Heart left ventricle (tissue), 16 donors: ENCODE data around the gene SH2D5. TPM values are rescaled to one million over a fixed set of nuclear protein-coding genes. Genes with fewer than 3 reads are reported as not detected.

ENCODE experiments used
- ATAC-seq, 4 donors: fragments of 200-7000 bp; cut with Tn5 transposase; one replicate each; pipeline ENCODE4 v1.9.1; 2020 to 2022; ENCODE audit warnings: moderate library complexity in 4 of 4, mild to moderate bottlenecking in 3 of 4, moderate number of reproducible peaks in 1 of 4
- DNase-seq, 5 donors: peaks; one replicate each; pipeline ENCODE4 v3.0.0-alpha.2; 2020
- H3K27ac ChIP-seq, 12 donors: fragments of 200-600 bp; sonication (generic) in 4 of 12; one replicate each; pipeline versions ENCODE4 v1.5.0 to v1.8.0; 2016 to 2022; ENCODE audit warnings: mild to moderate bottlenecking in 2 of 12
- H3K27me3 ChIP-seq, 9 donors: fragments of 200-600 bp; sonication (generic) in 2 of 9; one replicate each; pipeline versions ENCODE4 v1.5.1 to v1.8.0; 2016 to 2022; ENCODE audit warnings: mild to moderate bottlenecking in 3 of 9
- H3K36me3 ChIP-seq, 9 donors: fragments of 200-600 bp; sonication (generic) in 2 of 9; one replicate each; pipeline versions ENCODE4 v1.5.0 to v1.8.0; 2018 to 2022; ENCODE audit warnings: mild to moderate bottlenecking in 2 of 9
- H3K4me1 ChIP-seq, 12 donors: fragments of 200-600 bp; sonication (generic) in 4 of 12; one replicate each; pipeline versions ENCODE4 v1.5.0 to v1.8.0; 2016 to 2022; ENCODE audit warnings: mild to moderate bottlenecking in 3 of 12
- H3K4me3 ChIP-seq, 12 donors: fragments of 200-600 bp; sonication (generic) in 4 of 12; one replicate each; pipeline versions ENCODE4 v1.5.0 to v1.8.0; 2017 to 2022; ENCODE audit warnings: mild to moderate bottlenecking in 9 of 12, moderate library complexity in 4 of 12
- H3K9me3 ChIP-seq, 12 donors: fragments of 200-600 bp; sonication (generic) in 4 of 12; one replicate each; pipeline versions ENCODE4 v1.5.0 to v1.8.0; 2016 to 2022; ENCODE audit warnings: mild to moderate bottlenecking in 1 of 12
- CTCF ChIP-seq, 12 donors: fragments of 200-600 bp; sonication (generic) in 4 of 12; IDR thresholded peaks; one replicate each; pipeline versions ENCODE4 v1.5.0 to v1.8.0; 2018 to 2022; ENCODE audit warnings: antibody characterized with exemption in 12 of 12, mild to moderate bottlenecking in 5 of 12
- POLR2A ChIP-seq, 2 donors: fragments of 450-650 bp; IDR thresholded peaks; one replicate each; pipeline ENCODE4 v1.6.1; 2017; ENCODE audit warnings: antibody characterized with exemption in 2 of 2, mild to moderate bottlenecking in 2 of 2, moderate library complexity in 2 of 2
- WGBS, 4 donors: extraction: QIAGEN DNeasy Blood & Tissue Kit in 2 of 4; methylation state at CpG; one replicate each; pipeline versions ENCODE4 v1.1.5 to v1.1.7; 2013 to 2018; 5-methylcytosine and 5-hydroxymethylcytosine counted together
- intact Hi-C, 10 donors: fragments of 100-400 bp; cut with DNase I; formaldehyde crosslinking; loops; one replicate each; pipeline versions ENCODE4 v1.11.1 to v1.14.2; 2022
- polyA plus RNA-seq, 2 donors: library from polyadenylated mRNA; stranded (reverse); fragments of 200-250 nt; gene quantifications; one replicate each; pipeline ENCODE4 v1.2.3, GENCODE V29; 2013
- total RNA-seq, 9 donors: library from RNA; depleted of rRNA in 2 of 9; stranded (reverse); fragments of >200 nt in 2 of 9; fragmentation: NEBNext Ultra II Directional in 3 of 9; extraction: Animal tissue kit (Norgen Biotek cat#: 25700) in 3 of 9; gene quantifications; one replicate each; pipeline versions ENCODE4 v1.1.0 to v1.2.4, GENCODE V29; 2016 to 2023
- donor health status: ischemic (EF 13 %, LVEDD 7.1; RV severe dilation, severe dysfunction).
- donor health status: healthy with polysubstance abuse.
- donor health status: DM: no; HTN: yes; CAD: no.
- donor health status: DM: no; HTN: no; CAD: no.
- donor health status: ischemic (EF 25% LVEDD 6.9; RV normal size, moderate dysfunction).
- donor health status: ischemic (EF 25% LVEDD 5.7; RV mildly dilated, moderate dysfunction).
- donor health status: healthy.
- donor health status: DM: yes; HTN: yes; CAD: no.
- donor health status: ischemic (EF 35%, LVEDD 5.7; RV mildly dilated, moderate dysfunction).
- donor health status: nonischemic (EF 11% LVEDD 7.7; RV severe dilation, severe dysfunction).
- donor health status: DM: yes; HTN: yes; CAD: no.
- donor health status: PGD.
- donor health status: ischemic (EF 29% LVEDD 5.4; RV normal size, mild dysfunction).
- donor health status: nonischemic (EF 23%, LVEDD 6.1; RV moderate dilation, normal function).

The SH2D5 gene
- total and polyA plus RNA-seq, 11 donors = 0.30 to 12.4 (median 0.67) TPM; not detected in 8

- no peak for ATAC-seq
- 92 to 96% (median 95%) methylated on average over 5 of the region's 5 CpGs for WGBS, 4 donors
- H3K9me3 ChIP-seq = no peaks in the 10 kb centered on the region
- peaks cover 0 to 8% (median 0%) of the 10 kb centered on the region in 12 donors for H3K4me1 ChIP-seq
- intact Hi-C loops = no loop called here
- H3K27ac ChIP-seq = no peak overlapping the region
- no peak overlapping the region for H3K4me3 ChIP-seq
- no peaks in the 10 kb centered on the region for H3K27me3 ChIP-seq
- TF ChIP-seq POLR2A (IDR thresholded peaks at IDR 0.05) (no peak), CTCF (IDR thresholded peaks at IDR 0.05) (no peak)
- DNase-seq = no peak
- peaks cover 0 to 29% (median 0%) of the 10 kb centered on the region in 9 donors for H3K36me3 ChIP-seq
These were observed 61.6 kb downstream of the SH2D5 start for GRCh38 chr1:20670936-20671335.

Other genes starting within 250 kb of the SH2D5 start
- gene CAMK2N1, start 246.5 kb downstream of the SH2D5 start, total RNA-seq = 10 to 100 TPM in 1 of 9 donors, 1 to 10 TPM in 8; 4.2 to 10.0 (median 7.3) TPM
- 1 to 10 TPM; 3.8 to 5.7 TPM for gene CAMK2N1, start 246.5 kb downstream of the SH2D5 start, polyA plus RNA-seq
- gene MUL1, start 224.6 kb downstream of the SH2D5 start, total RNA-seq = 10 to 100 TPM; 34.5 to 57.1 (median 41.2) TPM
- gene MUL1, start 224.6 kb downstream of the SH2D5 start, polyA plus RNA-seq = 10 to 100 TPM; 12.4 to 57.3 TPM
- 1 to 10 TPM; 1.4 to 5.2 (median 2.9) TPM for gene FAM43B, start 180.1 kb downstream of the SH2D5 start, total RNA-seq
- 1 to 10 TPM; 1.2 to 1.9 TPM for gene FAM43B, start 180.1 kb downstream of the SH2D5 start, polyA plus RNA-seq
- gene CDA, start 143.6 kb downstream of the SH2D5 start, total RNA-seq = 1 to 10 TPM in 7 of 9 donors, under 1 TPM in 2; 0.63 to 7.6 (median 2.8) TPM
- gene CDA, start 143.6 kb downstream of the SH2D5 start, polyA plus RNA-seq = 1 to 10 TPM; 2.9 to 5.1 TPM
- 100 to 1,000 TPM; 147 to 418 (median 258) TPM for gene PINK1, start 99.2 kb downstream of the SH2D5 start, total RNA-seq
- gene PINK1, start 99.2 kb downstream of the SH2D5 start, polyA plus RNA-seq = 100 to 1,000 TPM; 210 to 314 TPM
- gene DDOST, start 71.3 kb downstream of the SH2D5 start, total RNA-seq = 100 to 1,000 TPM; 110 to 175 (median 128) TPM
- 100 to 1,000 TPM in 1 of 2 donors, 10 to 100 TPM in 1; 88.9 to 211 TPM for gene DDOST, start 71.3 kb downstream of the SH2D5 start, polyA plus RNA-seq
- 1 to 10 TPM; 1.6 to 9.3 (median 3.2) TPM for gene KIF17, start 14.7 kb downstream of the SH2D5 start, total RNA-seq
- gene KIF17, start 14.7 kb downstream of the SH2D5 start, polyA plus RNA-seq = 1 to 10 TPM; 3.4 to 7.2 TPM
- 100 to 1,000 TPM in 7 of 9 donors, 10 to 100 TPM in 2; 90.1 to 152 (median 132) TPM for gene HP1BP3, start 54.6 kb upstream of the SH2D5 start, total RNA-seq
- 10 to 100 TPM; 37.9 to 94.6 TPM for gene HP1BP3, start 54.6 kb upstream of the SH2D5 start, polyA plus RNA-seq